NCI-H748 treated with DMSO at 0.1 percent for 48 hours (cell line): Measurements from ENCODE around the gene RNF135.
"Not testable (repeated sequence)": the region's sequence is repeated elsewhere in the genome, so short reads cannot be mapped to it uniquely, and the experiment has no call there.

Source experiments
- DNase-seq: peaks from one replicate; lab custom pipeline; 2025; lab: John Stamatoyannopoulos, UW

Gene RNF135

GRCh38 chr17:30954046-30954830, 16.6 kb upstream of the RNF135 start:
- DNase-seq, result no peak

- DNase-seq, result no peak
Measured at GRCh38 chr17:30956764-30957374, 14.0 kb upstream of the RNF135 start.

GRCh38 chr17:30957741-30958140, 13.1 kb upstream of the RNF135 start:
- no peak for DNase-seq

- no peak for DNase-seq
Measured at GRCh38 chr17:30958187-30958586, 12.7 kb upstream of the RNF135 start.

- no peak for DNase-seq
Measured at GRCh38 chr17:30961209-30962188, 9.3 kb upstream of the RNF135 start.

- not testable (repeated sequence) for DNase-seq
Measured at GRCh38 chr17:30964312-30964711, 6.5 kb upstream of the RNF135 start.

- no peak for DNase-seq
Measured at GRCh38 chr17:30964876-30965275, 6.0 kb upstream of the RNF135 start.

GRCh38 chr17:30965686-30966085, 5.2 kb upstream of the RNF135 start:
- no peak for DNase-seq

- DNase-seq, result not testable (repeated sequence)
Measured at GRCh38 chr17:30967911-30968310, 2.9 kb upstream of the RNF135 start.

- DNase-seq, result no peak
Measured at GRCh38 chr17:30969989-30970830, 629 bp upstream of the RNF135 start.

GRCh38 chr17:30975042-30975820, 4.4 kb downstream of the RNF135 start:
- DNase-seq, result no peak

GRCh38 chr17:30979919-30980318, 9.1 kb downstream of the RNF135 start:
- not testable (repeated sequence) for DNase-seq

GRCh38 chr17:30981531-30982519, 11.0 kb downstream of the RNF135 start:
- no peak for DNase-seq

- DNase-seq, result no peak
Measured at GRCh38 chr17:30982855-30983254, 12.0 kb downstream of the RNF135 start.

- no peak for DNase-seq
Measured at GRCh38 chr17:30990458-30990857, 19.6 kb downstream of the RNF135 start.

- DNase-seq, result no peak
Measured at GRCh38 chr17:30992551-30992950, 21.7 kb downstream of the RNF135 start.

- no peak for DNase-seq
Measured at GRCh38 chr17:30995347-30995746, 24.5 kb downstream of the RNF135 start.

- DNase-seq, result no peak
Measured at GRCh38 chr17:30996486-30996885, 25.6 kb downstream of the RNF135 start.

GRCh38 chr17:30997270-30997669, 26.4 kb downstream of the RNF135 start:
- DNase-seq, result no peak
